ENCODE measurements around the gene CBFA2T3.

- no peak for TF ChIP-seq POLR2A (IDR thresholded peaks at IDR 0.05)
- no peak for TF ChIP-seq EP300 (IDR thresholded peaks at IDR 0.05)
- no peak for TF ChIP-seq CTCF (IDR thresholded peaks at IDR 0.05)
Measured at GRCh38 chr16:88906020-88906419, 71.0 kb downstream of the CBFA2T3 start.

All from tibial nerve (tissue), 4 donors.